Measurements from ENCODE around the gene OCEL1.
A peak's percentile ranks its signal among the peaks of the same experiment; 100 is the strongest.

OCEL1 gene

DNA sequence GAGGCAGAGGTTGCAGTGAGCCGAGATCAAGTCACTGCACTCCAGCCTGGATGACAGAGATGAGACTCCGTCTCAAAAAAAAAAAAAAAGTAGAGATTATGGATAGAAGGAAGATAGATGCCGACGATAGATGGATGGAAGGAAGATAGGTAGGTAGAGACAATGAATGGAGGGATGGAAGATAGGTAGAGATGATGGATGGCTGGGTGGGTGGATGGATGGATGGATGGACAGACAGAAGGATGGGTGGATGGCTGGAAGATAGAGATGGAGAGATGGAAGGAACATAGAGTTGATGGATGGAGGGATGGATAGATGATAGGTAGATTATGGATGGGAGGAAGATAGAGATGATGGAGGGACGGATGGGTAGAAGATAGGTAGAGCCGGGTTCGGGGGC is 29.4 kb upstream of the OCEL1 start:
- Histone ChIP-seq H3K36me3 (ENCODE audit: insufficient read depth, low read depth, low read length) (peaks cover 58% of the 10 kb centered on the region), H3K4me1 (ENCODE audit: insufficient read depth, low read length) (no peaks in the 10 kb centered on the region), H3K4me3 (ENCODE audit: low read length) (no peak overlapping the region), H3K27ac (ENCODE audit: low read length) (no peak overlapping the region), H3K9ac (ENCODE audit: low read depth, low read length) (no peak overlapping the region), H3K9me3 (ENCODE audit: insufficient read depth, low read depth, low read length) (no peaks in the 10 kb centered on the region), H3K27me3 (ENCODE audit: insufficient read depth, low read length) (no peaks in the 10 kb centered on the region)

DNA sequence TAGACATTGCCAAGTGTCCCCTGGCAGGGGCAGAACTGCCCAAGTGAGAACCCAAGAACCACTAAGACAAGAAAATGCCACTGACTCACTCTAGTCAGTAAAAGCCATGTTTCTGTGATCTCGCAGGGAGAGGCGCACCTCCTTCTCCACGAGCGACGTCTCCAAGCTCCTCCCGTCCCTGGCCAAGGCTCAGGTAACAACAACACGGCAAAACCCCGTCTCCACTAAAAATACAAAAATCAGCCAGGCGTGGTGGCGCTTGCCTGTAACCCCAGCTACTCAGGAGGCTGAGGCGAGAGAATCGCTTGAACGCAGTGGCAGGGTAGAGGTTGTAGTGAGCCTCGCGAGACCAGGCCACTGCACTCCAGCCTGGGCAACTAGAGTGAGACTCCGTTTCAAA is 28.4 kb upstream of the OCEL1 start:
- Histone ChIP-seq H3K9ac (ENCODE audit: low read depth, low read length) (no peak overlapping the region), H3K27me3 (ENCODE audit: insufficient read depth, low read length) (no peaks in the 10 kb centered on the region), H3K9me3 (ENCODE audit: insufficient read depth, low read depth, low read length) (no peaks in the 10 kb centered on the region), H3K36me3 (ENCODE audit: insufficient read depth, low read depth, low read length) (peaks cover 64% of the 10 kb centered on the region), H3K4me3 (ENCODE audit: low read length) (no peak overlapping the region), H3K4me1 (ENCODE audit: insufficient read depth, low read length) (no peaks in the 10 kb centered on the region), H3K27ac (ENCODE audit: low read length) (no peak overlapping the region)

- H3K27ac ChIP-seq (ENCODE audit: low read length), result no peak overlapping the region
- H3K9ac ChIP-seq (ENCODE audit: low read depth, low read length), result no peak overlapping the region
- H3K27me3 ChIP-seq (ENCODE audit: insufficient read depth, low read length), result no peaks in the 10 kb centered on the region
- peaks cover 41% of the 10 kb centered on the region for H3K36me3 ChIP-seq (ENCODE audit: insufficient read depth, low read depth, low read length)
- H3K4me3 ChIP-seq (ENCODE audit: low read length), result no peak overlapping the region
- no peaks in the 10 kb centered on the region for H3K4me1 ChIP-seq (ENCODE audit: insufficient read depth, low read length)
- no peaks in the 10 kb centered on the region for H3K9me3 ChIP-seq (ENCODE audit: insufficient read depth, low read depth, low read length)
Measured at GRCh38 chr19:17200408-17201079, 25.5 kb upstream of the OCEL1 start.

DNA sequence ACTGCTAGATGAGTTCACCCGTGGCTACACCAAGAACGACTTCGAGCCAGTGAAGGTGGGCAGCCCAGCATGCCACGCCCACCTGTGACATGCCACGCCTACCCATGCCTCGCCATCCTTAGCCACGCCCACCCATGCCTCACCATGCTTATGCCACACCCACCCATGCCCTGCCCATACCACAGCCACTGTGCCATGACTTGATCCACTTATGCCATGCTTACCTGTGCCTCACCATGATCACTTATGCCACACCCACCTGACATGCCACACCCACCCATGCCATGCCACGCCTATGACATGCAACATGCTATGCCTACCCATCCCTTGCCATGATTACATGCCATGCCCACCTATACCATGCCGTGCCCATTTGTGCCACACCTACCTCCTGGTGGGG is 23.8 kb upstream of the OCEL1 start:
- Histone ChIP-seq H3K36me3 (ENCODE audit: insufficient read depth, low read depth, low read length) (peaks cover 45% of the 10 kb centered on the region), H3K27ac (ENCODE audit: low read length) (no peak overlapping the region), H3K9ac (ENCODE audit: low read depth, low read length) (no peak overlapping the region), H3K4me1 (ENCODE audit: insufficient read depth, low read length) (no peaks in the 10 kb centered on the region), H3K27me3 (ENCODE audit: insufficient read depth, low read length) (no peaks in the 10 kb centered on the region), H3K9me3 (ENCODE audit: insufficient read depth, low read depth, low read length) (no peaks in the 10 kb centered on the region), H3K4me3 (ENCODE audit: low read length) (no peak overlapping the region)

GRCh38 chr19:17202713-17203112 is 23.3 kb upstream of the OCEL1 start:
- no peaks in the 10 kb centered on the region for H3K9me3 ChIP-seq (ENCODE audit: insufficient read depth, low read depth, low read length)
- no peaks in the 10 kb centered on the region for H3K4me1 ChIP-seq (ENCODE audit: insufficient read depth, low read length)
- H3K9ac ChIP-seq (ENCODE audit: low read depth, low read length), result no peak overlapping the region
- H3K4me3 ChIP-seq (ENCODE audit: low read length), result no peak overlapping the region
- H3K27me3 ChIP-seq (ENCODE audit: insufficient read depth, low read length), result no peaks in the 10 kb centered on the region
- H3K27ac ChIP-seq (ENCODE audit: low read length), result no peak overlapping the region
- peaks cover 43% of the 10 kb centered on the region for H3K36me3 ChIP-seq (ENCODE audit: insufficient read depth, low read depth, low read length)

GRCh38 chr19:17205237-17206140 is 20.5 kb upstream of the OCEL1 start:
- H3K4me1 ChIP-seq (ENCODE audit: insufficient read depth, low read length), result peaks cover 3% of the 10 kb centered on the region; the same call in 1 of the 2 replicates
- H3K36me3 ChIP-seq (ENCODE audit: insufficient read depth, low read depth, low read length), result peaks cover 31% of the 10 kb centered on the region
- H3K27me3 ChIP-seq (ENCODE audit: insufficient read depth, low read length), result no peaks in the 10 kb centered on the region
- no peak overlapping the region for H3K27ac ChIP-seq (ENCODE audit: low read length)
- no peaks in the 10 kb centered on the region for H3K9me3 ChIP-seq (ENCODE audit: insufficient read depth, low read depth, low read length)
- H3K4me3 ChIP-seq (ENCODE audit: low read length), result no peak overlapping the region
- no peak overlapping the region for H3K9ac ChIP-seq (ENCODE audit: low read depth, low read length)

DNA sequence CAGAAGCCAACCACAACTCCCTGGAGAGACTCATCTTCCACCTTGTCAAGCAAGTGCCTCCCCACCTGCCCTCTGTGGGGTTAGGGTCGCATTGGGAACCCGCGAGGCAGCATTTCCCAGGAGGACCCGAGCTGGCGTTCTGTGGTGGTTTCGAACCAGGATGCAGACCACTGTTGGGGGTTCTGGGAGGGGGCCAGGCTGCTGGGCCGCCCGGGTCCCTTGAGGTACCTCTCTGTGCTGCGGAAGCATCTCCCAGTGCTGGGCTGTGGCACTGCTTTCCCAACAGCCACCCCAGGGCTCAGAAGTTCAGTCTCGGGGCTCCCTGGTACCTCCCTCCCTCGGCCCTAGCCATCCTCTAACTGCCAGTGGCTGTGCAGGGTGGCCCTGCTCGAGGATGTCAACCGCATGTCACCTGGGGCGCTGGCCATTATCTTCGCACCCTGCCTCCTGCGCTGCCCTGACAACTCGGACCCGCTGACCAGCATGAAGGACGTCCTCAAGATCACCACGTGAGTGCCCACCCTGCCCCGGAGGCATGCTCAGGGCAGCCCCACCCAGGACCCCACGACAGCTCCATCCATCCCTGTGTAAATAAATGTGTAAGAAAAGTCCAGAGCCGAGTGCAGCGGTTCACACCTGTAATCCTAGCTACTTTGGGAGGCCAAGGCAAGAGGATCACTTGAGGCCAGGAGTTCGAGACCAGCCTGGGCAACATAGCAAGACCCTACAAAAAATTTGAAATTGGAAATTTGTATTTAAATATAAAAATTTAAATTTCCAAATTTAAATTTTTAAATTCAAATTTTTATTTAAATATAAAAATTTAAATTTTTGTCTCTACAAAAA is 19.1 kb upstream of the OCEL1 start:
- Histone ChIP-seq H3K9me3 (ENCODE audit: insufficient read depth, low read depth, low read length) (no peaks in the 10 kb centered on the region), H3K27me3 (ENCODE audit: insufficient read depth, low read length) (no peaks in the 10 kb centered on the region), H3K4me1 (ENCODE audit: insufficient read depth, low read length) (peaks cover 3% of the 10 kb centered on the region; the same call in 1 of the 2 replicates), H3K9ac (ENCODE audit: low read depth, low read length) (no peak overlapping the region), H3K27ac (ENCODE audit: low read length) (no peak overlapping the region), H3K4me3 (ENCODE audit: low read length) (no peak overlapping the region), H3K36me3 (ENCODE audit: insufficient read depth, low read depth, low read length) (peaks cover 22% of the 10 kb centered on the region)

DNA sequence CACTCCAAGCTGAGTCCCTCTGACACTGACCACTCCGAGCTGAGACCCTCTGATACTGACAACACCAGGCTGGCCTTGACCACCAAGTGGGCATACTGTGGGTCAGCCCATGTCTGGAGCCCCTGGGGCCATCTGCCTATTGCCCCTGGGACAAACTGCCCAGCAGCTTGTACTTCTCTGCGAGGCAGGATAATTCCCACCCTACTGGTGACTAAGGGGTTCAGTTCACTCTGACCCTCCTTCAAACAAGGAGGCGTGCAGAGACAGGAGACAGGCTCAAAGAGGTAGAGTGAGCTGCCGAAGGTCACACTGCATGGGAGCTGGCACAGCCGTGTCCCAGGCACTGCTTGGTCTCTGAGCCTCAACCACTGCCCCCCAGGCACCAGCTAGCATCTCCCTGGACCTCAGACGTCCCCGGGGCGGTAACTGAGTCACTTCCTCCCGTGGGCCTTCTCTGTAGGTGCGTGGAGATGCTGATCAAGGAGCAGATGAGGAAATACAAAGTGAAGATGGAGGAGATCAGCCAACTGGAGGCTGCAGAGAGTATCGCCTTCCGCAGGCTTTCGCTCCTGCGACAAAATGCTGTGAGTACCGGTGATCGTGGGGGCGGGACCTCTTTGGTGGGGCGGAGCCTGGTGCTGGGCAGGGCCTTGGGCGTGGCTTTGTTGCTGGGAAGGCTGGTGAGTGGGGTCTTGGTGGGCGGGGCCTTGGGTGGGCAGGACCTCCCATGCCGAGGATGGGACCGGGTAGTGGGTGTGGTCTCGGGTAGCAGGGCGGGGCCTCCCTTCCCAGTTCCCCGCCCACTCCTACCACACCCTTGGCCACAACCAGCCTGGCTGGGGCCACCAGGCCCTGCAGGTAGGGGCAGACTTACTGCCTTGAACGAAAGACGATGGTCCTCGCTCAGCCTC is 16.6 kb upstream of the OCEL1 start:
- H3K4me3 ChIP-seq (ENCODE audit: low read length), result peak overlapping the region; percentile 40; the same call in 1 of the 2 replicates
- peaks cover 4% of the 10 kb centered on the region for H3K4me1 ChIP-seq (ENCODE audit: insufficient read depth, low read length)
- no peaks in the 10 kb centered on the region for H3K27me3 ChIP-seq (ENCODE audit: insufficient read depth, low read length)
- H3K27ac ChIP-seq (ENCODE audit: low read length), result no peak overlapping the region
- peaks cover 16% of the 10 kb centered on the region for H3K36me3 ChIP-seq (ENCODE audit: insufficient read depth, low read depth, low read length)
- no peak overlapping the region for H3K9ac ChIP-seq (ENCODE audit: low read depth, low read length)
- H3K9me3 ChIP-seq (ENCODE audit: insufficient read depth, low read depth, low read length), result no peaks in the 10 kb centered on the region

- no peaks in the 10 kb centered on the region for H3K27me3 ChIP-seq (ENCODE audit: insufficient read depth, low read length)
- H3K4me1 ChIP-seq (ENCODE audit: insufficient read depth, low read length), result peaks cover 8% of the 10 kb centered on the region
- H3K27ac ChIP-seq (ENCODE audit: low read length), result no peak overlapping the region
- H3K4me3 ChIP-seq (ENCODE audit: low read length), result no peak overlapping the region
- no peak overlapping the region for H3K9ac ChIP-seq (ENCODE audit: low read depth, low read length)
- peaks cover 16% of the 10 kb centered on the region for H3K36me3 ChIP-seq (ENCODE audit: insufficient read depth, low read depth, low read length)
- no peaks in the 10 kb centered on the region for H3K9me3 ChIP-seq (ENCODE audit: insufficient read depth, low read depth, low read length)
Measured at GRCh38 chr19:17210296-17210695, 15.7 kb upstream of the OCEL1 start.

DNA sequence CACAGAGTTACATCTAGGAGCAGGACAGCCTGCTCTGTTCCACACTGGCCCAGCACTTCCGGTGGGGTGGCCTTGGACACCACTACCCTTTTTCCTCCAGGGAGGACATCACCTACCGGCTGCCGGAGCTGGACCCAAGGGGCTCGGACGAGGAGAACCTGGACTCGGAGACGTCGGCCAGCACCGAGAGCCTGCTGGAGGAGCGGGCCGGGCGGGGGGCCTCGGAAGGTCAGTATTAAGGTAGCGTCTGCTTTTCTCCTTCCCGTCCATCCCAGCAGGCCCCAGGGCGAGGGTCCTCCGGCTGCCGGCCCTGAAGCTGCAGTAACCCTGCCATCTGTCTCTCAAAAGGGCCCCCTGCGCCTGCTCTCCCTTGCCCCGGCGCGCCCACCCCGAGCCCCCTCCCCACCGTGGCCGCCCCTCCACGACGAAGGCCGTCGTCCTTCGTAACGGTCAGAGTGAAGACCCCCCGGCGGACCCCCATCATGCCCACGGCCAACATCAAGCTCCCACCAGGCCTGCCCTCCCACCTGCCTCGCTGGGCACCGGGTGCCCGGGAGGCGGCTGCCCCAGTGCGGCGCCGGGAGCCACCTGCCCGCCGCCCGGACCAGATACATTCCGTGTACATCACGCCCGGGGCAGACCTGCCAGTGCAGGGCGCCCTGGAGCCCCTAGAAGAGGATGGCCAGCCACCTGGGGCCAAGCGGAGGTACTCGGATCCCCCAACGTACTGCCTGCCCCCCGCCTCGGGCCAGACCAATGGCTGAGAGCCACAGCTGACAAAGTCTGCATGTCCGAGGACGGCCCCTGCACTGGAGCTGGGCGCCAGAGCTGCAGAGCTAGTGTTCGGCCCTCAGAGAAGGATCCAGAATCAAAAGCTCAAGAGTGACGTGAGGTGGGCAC is 14.2 kb upstream of the OCEL1 start:
- H3K9me3 ChIP-seq (ENCODE audit: insufficient read depth, low read depth, low read length), result no peaks in the 10 kb centered on the region
- no peaks in the 10 kb centered on the region for H3K27me3 ChIP-seq (ENCODE audit: insufficient read depth, low read length)
- no peak overlapping the region for H3K27ac ChIP-seq (ENCODE audit: low read length)
- H3K4me3 ChIP-seq (ENCODE audit: low read length), result no peak overlapping the region
- peaks cover 8% of the 10 kb centered on the region for H3K4me1 ChIP-seq (ENCODE audit: insufficient read depth, low read length)
- no peak overlapping the region for H3K9ac ChIP-seq (ENCODE audit: low read depth, low read length)
- peaks cover 15% of the 10 kb centered on the region; the same call in 1 of the 2 replicates for H3K36me3 ChIP-seq (ENCODE audit: insufficient read depth, low read depth, low read length)

Measured in iPS-20b (cell line).